ENCODE measurements around the gene ACADS.

- TF ChIP-seq POLR2A (IDR thresholded peaks at IDR 0.05): no peak
- no peak for TF ChIP-seq CTCF (IDR thresholded peaks at IDR 0.05)
Measured at GRCh38 chr12:120749256-120749655, 23.6 kb downstream of the ACADS start.
